PC-9 (cell line): ENCODE measurements around the gene ZFAND4.
"Not testable (repeated sequence)": the region's sequence is repeated elsewhere in the genome, so short reads cannot be mapped to it uniquely, and the experiment has no call there.

ENCODE experiments used
- CTCF ChIP-seq: fragments of 200-600 bp; sonication (generic); conservative IDR thresholded peaks from 2 replicates; pipeline ENCODE4 v1.6.1; 2017; ENCODE audit warnings: mixed run types, antibody characterized with exemption, mild to moderate bottlenecking, moderate library complexity
- EZH2 ChIP-seq: fragments of 200-600 bp; sonication (generic); IDR thresholded peaks from 2 replicates; pipeline ENCODE4 v1.8.0; 2017; ENCODE audit warnings: antibody characterized with exemption, low read depth

GRCh38 chr10:45678467-45678866 is 5.9 kb upstream of the ZFAND4 start:
- not testable (repeated sequence) for TF ChIP-seq CTCF, EZH2
